Urothelium cell line (cell line): ENCODE measurements around the gene LUZP2.

ENCODE experiments used
- DNase-seq: peaks from one replicate; pipeline ENCODE4 v3.0.0; 2011; ENCODE audit warnings: low spot score, mixed read lengths
- FAIRE-seq: peaks from 2 replicates; lab custom pipeline; 2011; peaks lifted over from hg19 to GRCh38; lab: Jason Lieb, UNC

The LUZP2 gene

GRCh38 chr11:25057861-25058260 lies 561.0 kb downstream of the LUZP2 start:
- no peak for FAIRE-seq
- DNase-seq = no peak

GRCh38 chr11:25065746-25066145 lies 568.9 kb downstream of the LUZP2 start:
- peak; percentile 25 for DNase-seq
- no peak for FAIRE-seq

GRCh38 chr11:25066706-25067105 lies 569.9 kb downstream of the LUZP2 start:
- no peak for FAIRE-seq
- no peak for DNase-seq

GRCh38 chr11:25068451-25068850 lies 571.6 kb downstream of the LUZP2 start:
- FAIRE-seq = no peak
- no peak for DNase-seq

GRCh38 chr11:25094085-25094802 lies 597.4 kb downstream of the LUZP2 start:
- FAIRE-seq = no peak
- DNase-seq = no peak

- FAIRE-seq (no peak), DNase-seq (no peak)
Observed at GRCh38 chr11:25119416-25119815, 622.6 kb downstream of the LUZP2 start.
